Activated CD4-positive, alpha-beta memory T cell treated with anti-CD3 and anti-CD28 coated beads, Interleukin-2, amount 10 ng/mL, durations not matched to agents 7 days and 5 days (primary cell): Measurements from ENCODE around the gene MYH10. TPM values are rescaled to one million over a fixed set of nuclear protein-coding genes. Genes with fewer than 3 reads are reported as not detected.

Experiments
- CTCF ChIA-PET: fragments of 350-600 bp; sonication (Branson Sonifier 250); formaldehyde crosslinking; loops from one replicate; lab custom pipeline; 2021; ENCODE audit warnings: antibody characterized with exemption, inconsistent platforms; lab: Charles Lee
- POLR2A ChIA-PET: fragments of 350-600 bp; sonication (Branson Sonifier 250); formaldehyde crosslinking; loops from one replicate; lab custom pipeline; 2021; ENCODE audit warnings: antibody characterized with exemption; lab: Charles Lee
- DNase-seq: peaks from one replicate; pipeline ENCODE4 v3.0.0-alpha.2; 2020
- H3K27ac Mint-ChIP-seq: one replicate; pipeline ENCODE4 v1.8.0; 2021; ENCODE audit warnings: mild to moderate bottlenecking, mixed read lengths
- H3K27me3 Mint-ChIP-seq: one replicate; pipeline ENCODE4 v1.8.0; 2021; ENCODE audit warnings: mixed read lengths
- H3K36me3 Mint-ChIP-seq: one replicate; pipeline ENCODE4 v1.8.0; 2021; ENCODE audit warnings: low read depth, mixed read lengths
- H3K4me1 Mint-ChIP-seq: one replicate; pipeline ENCODE4 v1.8.0; 2021; ENCODE audit warnings: mixed read lengths
- H3K4me3 Mint-ChIP-seq: one replicate; pipeline ENCODE4 v1.8.0; 2021; ENCODE audit warnings: mild to moderate bottlenecking, mixed read lengths
- H3K9me3 Mint-ChIP-seq: one replicate; pipeline ENCODE4 v1.8.0; 2021; ENCODE audit warnings: mixed read lengths
- total RNA-seq, 2 experiments: library from RNA; stranded (reverse); gene quantifications; one replicate each; pipeline ENCODE4 v1.2.3, GENCODE V29; 2021

The MYH10 gene
- total RNA-seq = 10 to 100 TPM; 10.2 to 11.2 TPM

GRCh38 chr17:8630227-8630801, at the start of gene MYH10:
TSS of gene MYH10 (minus strand) at chr17:8630725. CDS start at chr17:8623246, 7,479 bp downstream.
- POLR2A ChIA-PET = no interaction called here
- DNase-seq = no peak
- Mint-ChIP-seq H3K27me3 (peaks cover 54% of the 10 kb centered on the region), H3K9me3 (no peaks in the 10 kb centered on the region), H3K4me3 (peak within 1 kb of the TSS; percentile 87), H3K27ac (no peak within 1 kb of the TSS), H3K4me1 (peaks cover 8% of the 10 kb centered on the region), H3K36me3 (no peaks in the 10 kb centered on the region)
- CTCF ChIA-PET = no interaction called here

GRCh38 chr17:8679126-8679525, 48.6 kb upstream of the MYH10 start:
- CTCF ChIA-PET = interaction anchor here (1.3 kb wide), 1 partner anchor 10 kb away, joined by 4 read pairs; no protein-coding TSS in a partner anchor
- H3K4me3 Mint-ChIP-seq = no peak overlapping the region
- POLR2A ChIA-PET = no interaction called here
- no peak overlapping the region for H3K27ac Mint-ChIP-seq
- no peaks in the 10 kb centered on the region for H3K4me1 Mint-ChIP-seq
- DNase-seq = no peak
- H3K36me3 Mint-ChIP-seq = no peaks in the 10 kb centered on the region
- H3K27me3 Mint-ChIP-seq = peaks cover 13% of the 10 kb centered on the region
- H3K9me3 Mint-ChIP-seq = no peaks in the 10 kb centered on the region

- no peak for DNase-seq
- ChIA-PET POLR2A (no interaction called here), CTCF (no interaction called here)
- no peak overlapping the region for H3K4me3 Mint-ChIP-seq
- no peaks in the 10 kb centered on the region for H3K36me3 Mint-ChIP-seq
- H3K9me3 Mint-ChIP-seq = no peaks in the 10 kb centered on the region
- H3K27ac Mint-ChIP-seq = no peak overlapping the region
- peaks cover 21% of the 10 kb centered on the region for H3K27me3 Mint-ChIP-seq
- no peaks in the 10 kb centered on the region for H3K4me1 Mint-ChIP-seq
These were observed 44.8 kb upstream of the MYH10 start for GRCh38 chr17:8675306-8675705.

- Mint-ChIP-seq H3K36me3 (no peaks in the 10 kb centered on the region), H3K27ac (no peak overlapping the region), H3K27me3 (peaks cover 21% of the 10 kb centered on the region), H3K4me3 (no peak overlapping the region), H3K9me3 (no peaks in the 10 kb centered on the region), H3K4me1 (no peaks in the 10 kb centered on the region)
- ChIA-PET POLR2A (no interaction called here), CTCF (interaction anchor here (1.2 kb wide), 1 partner anchor 111 kb away, joined by 3 read pairs; no protein-coding TSS in a partner anchor)
- DNase-seq = no peak
These were observed 44.1 kb upstream of the MYH10 start for GRCh38 chr17:8674344-8675305.

- ChIA-PET POLR2A (no interaction called here), CTCF (interaction anchor here (1.2 kb wide), 1 partner anchor 112 kb away, joined by 3 read pairs; no protein-coding TSS in a partner anchor)
- DNase-seq = no peak
- Mint-ChIP-seq H3K27me3 (peaks cover 16% of the 10 kb centered on the region), H3K4me1 (no peaks in the 10 kb centered on the region), H3K9me3 (no peaks in the 10 kb centered on the region), H3K4me3 (no peak overlapping the region), H3K36me3 (no peaks in the 10 kb centered on the region), H3K27ac (no peak overlapping the region)
These were observed 43.1 kb upstream of the MYH10 start for GRCh38 chr17:8673612-8674011.

GRCh38 chr17:8672326-8672725, 41.8 kb upstream of the MYH10 start:
- no peaks in the 10 kb centered on the region for H3K4me1 Mint-ChIP-seq
- no peaks in the 10 kb centered on the region for H3K9me3 Mint-ChIP-seq
- ChIA-PET POLR2A (no interaction called here), CTCF (no interaction called here)
- H3K4me3 Mint-ChIP-seq = no peak overlapping the region
- DNase-seq = no peak
- no peaks in the 10 kb centered on the region for H3K36me3 Mint-ChIP-seq
- H3K27ac Mint-ChIP-seq = no peak overlapping the region
- H3K27me3 Mint-ChIP-seq = peaks cover 18% of the 10 kb centered on the region

- Mint-ChIP-seq H3K4me3 (no peak overlapping the region), H3K9me3 (no peaks in the 10 kb centered on the region), H3K27ac (no peak overlapping the region), H3K27me3 (peaks cover 13% of the 10 kb centered on the region), H3K36me3 (no peaks in the 10 kb centered on the region), H3K4me1 (no peaks in the 10 kb centered on the region)
- ChIA-PET CTCF (no interaction called here), POLR2A (no interaction called here)
- no peak for DNase-seq
These were observed 39.9 kb upstream of the MYH10 start for GRCh38 chr17:8670421-8670820.

GRCh38 chr17:8668176-8668740, 37.7 kb upstream of the MYH10 start:
- Mint-ChIP-seq H3K9me3 (no peaks in the 10 kb centered on the region), H3K4me3 (no peak overlapping the region), H3K4me1 (no peaks in the 10 kb centered on the region), H3K36me3 (no peaks in the 10 kb centered on the region), H3K27me3 (peaks cover 12% of the 10 kb centered on the region), H3K27ac (no peak overlapping the region)
- no peak for DNase-seq
- POLR2A ChIA-PET = no interaction called here
- CTCF ChIA-PET = no interaction called here

- DNase-seq = no peak
- Mint-ChIP-seq H3K36me3 (no peaks in the 10 kb centered on the region), H3K27me3 (peaks cover 8% of the 10 kb centered on the region), H3K27ac (no peak overlapping the region), H3K4me1 (no peaks in the 10 kb centered on the region), H3K4me3 (no peak overlapping the region), H3K9me3 (no peaks in the 10 kb centered on the region)
- CTCF ChIA-PET = no interaction called here
- POLR2A ChIA-PET = no interaction called here
These were observed 36.9 kb upstream of the MYH10 start for GRCh38 chr17:8667421-8667820.

GRCh38 chr17:8665684-8666083, 35.2 kb upstream of the MYH10 start:
- no peaks in the 10 kb centered on the region for H3K9me3 Mint-ChIP-seq
- H3K4me3 Mint-ChIP-seq = no peak overlapping the region
- no peak for DNase-seq
- H3K4me1 Mint-ChIP-seq = no peaks in the 10 kb centered on the region
- POLR2A ChIA-PET = no interaction called here
- no peak overlapping the region for H3K27ac Mint-ChIP-seq
- H3K36me3 Mint-ChIP-seq = no peaks in the 10 kb centered on the region
- peaks cover 14% of the 10 kb centered on the region for H3K27me3 Mint-ChIP-seq
- CTCF ChIA-PET = no interaction called here

- peaks cover 14% of the 10 kb centered on the region for H3K27me3 Mint-ChIP-seq
- no peak for DNase-seq
- no peaks in the 10 kb centered on the region for H3K36me3 Mint-ChIP-seq
- no peaks in the 10 kb centered on the region for H3K9me3 Mint-ChIP-seq
- ChIA-PET CTCF (interaction anchor here (0.7 kb wide), 1 partner anchor 96 kb away, joined by 4 read pairs; no protein-coding TSS in a partner anchor), POLR2A (no interaction called here)
- H3K4me1 Mint-ChIP-seq = no peaks in the 10 kb centered on the region
- no peak overlapping the region for H3K27ac Mint-ChIP-seq
- H3K4me3 Mint-ChIP-seq = no peak overlapping the region
These were observed 34.1 kb upstream of the MYH10 start for GRCh38 chr17:8664456-8665126.

GRCh38 chr17:8662973-8663372, 32.4 kb upstream of the MYH10 start:
- no peaks in the 10 kb centered on the region for H3K4me1 Mint-ChIP-seq
- peaks cover 11% of the 10 kb centered on the region for H3K27me3 Mint-ChIP-seq
- no peak overlapping the region for H3K27ac Mint-ChIP-seq
- no peak overlapping the region for H3K4me3 Mint-ChIP-seq
- ChIA-PET CTCF (interaction anchor here (0.9 kb wide), 1 partner anchor 11 kb away, joined by 3 read pairs; no protein-coding TSS in a partner anchor), POLR2A (no interaction called here)
- H3K9me3 Mint-ChIP-seq = no peaks in the 10 kb centered on the region
- DNase-seq = no peak
- H3K36me3 Mint-ChIP-seq = no peaks in the 10 kb centered on the region
